PC-3 (cell line): ENCODE measurements around the gene PCBP1.

Source experiments
- EZH2 ChIP-seq: fragments of 300-600 bp; sonication (generic); IDR thresholded peaks from one replicate; pipeline ENCODE4 v1.6.1; 2017; ENCODE audit warnings: antibody characterized with exemption, mild to moderate bottlenecking, low read length; ENCODE audit not compliant: unreplicated experiment
- EZH2phosphoT487 ChIP-seq: fragments of 300-600 bp; sonication (generic); IDR thresholded peaks from 2 replicates; pipeline ENCODE4 v1.6.1; 2018; ENCODE audit warnings: mild to moderate bottlenecking, antibody characterized with exemption, low read length, borderline replicate concordance
- TF ChIP-seq, protein P1 (sequence below): fragments of 300-600 bp; sonication (generic); conservative IDR thresholded peaks from 2 replicates; pipeline ENCODE4 v1.5.1; 2017; ENCODE audit warnings: antibody characterized with exemption, low read depth, mild to moderate bottlenecking, low read length

DNA sequence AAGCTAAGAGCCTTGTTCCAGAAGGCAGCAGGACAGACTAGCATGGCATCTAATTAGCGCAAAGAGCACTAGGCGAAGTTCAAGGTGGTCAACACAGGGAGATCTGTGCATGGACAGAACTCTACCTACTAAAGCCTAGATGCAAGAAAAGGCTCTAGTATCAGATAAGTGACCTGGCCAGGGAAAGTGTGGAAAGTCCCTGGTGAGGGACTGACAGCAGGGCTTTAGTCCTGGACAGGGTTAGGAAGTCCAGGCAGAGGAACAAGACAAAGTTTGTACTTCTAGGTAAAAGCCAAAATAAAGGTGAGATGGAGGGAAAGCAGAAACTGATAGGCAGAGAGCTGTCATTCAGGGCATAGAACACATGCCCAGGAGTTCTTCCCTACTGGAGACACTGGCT lies 45.0 kb upstream of the PCBP1 start:
- TF ChIP-seq, protein P1, sequence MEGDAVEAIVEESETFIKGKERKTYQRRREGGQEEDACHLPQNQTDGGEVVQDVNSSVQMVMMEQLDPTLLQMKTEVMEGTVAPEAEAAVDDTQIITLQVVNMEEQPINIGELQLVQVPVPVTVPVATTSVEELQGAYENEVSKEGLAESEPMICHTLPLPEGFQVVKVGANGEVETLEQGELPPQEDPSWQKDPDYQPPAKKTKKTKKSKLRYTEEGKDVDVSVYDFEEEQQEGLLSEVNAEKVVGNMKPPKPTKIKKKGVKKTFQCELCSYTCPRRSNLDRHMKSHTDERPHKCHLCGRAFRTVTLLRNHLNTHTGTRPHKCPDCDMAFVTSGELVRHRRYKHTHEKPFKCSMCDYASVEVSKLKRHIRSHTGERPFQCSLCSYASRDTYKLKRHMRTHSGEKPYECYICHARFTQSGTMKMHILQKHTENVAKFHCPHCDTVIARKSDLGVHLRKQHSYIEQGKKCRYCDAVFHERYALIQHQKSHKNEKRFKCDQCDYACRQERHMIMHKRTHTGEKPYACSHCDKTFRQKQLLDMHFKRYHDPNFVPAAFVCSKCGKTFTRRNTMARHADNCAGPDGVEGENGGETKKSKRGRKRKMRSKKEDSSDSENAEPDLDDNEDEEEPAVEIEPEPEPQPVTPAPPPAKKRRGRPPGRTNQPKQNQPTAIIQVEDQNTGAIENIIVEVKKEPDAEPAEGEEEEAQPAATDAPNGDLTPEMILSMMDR = no peak
- TF ChIP-seq EZH2phosphoT487 = no peak
- TF ChIP-seq EZH2 = no peak
